Activated T-cell treated with anti-CD3 and anti-CD28 coated beads, Interleukin-2, amount 50 U/mL, for 1 hour (primary cell): ENCODE measurements around the gene FUOM.
A peak's percentile ranks its signal among the peaks of the same experiment; 100 is the strongest.

Source experiments
- DNase-seq: peaks from one replicate; pipeline ENCODE4 v3.0.0-alpha.2; 2020

Gene FUOM

GRCh38 chr10:133366130-133366478, 8.3 kb upstream of the FUOM start:
- no peak for DNase-seq

GRCh38 chr10:133365461-133366129, 7.8 kb upstream of the FUOM start:
- no peak for DNase-seq

- DNase-seq = no peak
These were observed 7.0 kb upstream of the FUOM start for GRCh38 chr10:133364645-133365431.

GRCh38 chr10:133362846-133363245, 5.0 kb upstream of the FUOM start:
- DNase-seq = no peak

GRCh38 chr10:133361773-133362441, 4.1 kb upstream of the FUOM start:
- no peak for DNase-seq

- DNase-seq = no peak
These were observed 3.4 kb upstream of the FUOM start for GRCh38 chr10:133361227-133361626.

GRCh38 chr10:133359972-133360610, 2.3 kb upstream of the FUOM start:
- no peak for DNase-seq

- DNase-seq = peak; percentile 53
These were observed 1.7 kb upstream of the FUOM start for GRCh38 chr10:133359554-133359971.

- DNase-seq = no peak
These were observed 1.1 kb upstream of the FUOM start for GRCh38 chr10:133358925-133359310.

- DNase-seq = no peak
These were observed 524 bp upstream of the FUOM start for GRCh38 chr10:133358162-133358924.

- DNase-seq = no peak
These were observed 1.1 kb downstream of the FUOM start for GRCh38 chr10:133356549-133357284.

GRCh38 chr10:133355991-133356390, 1.8 kb downstream of the FUOM start:
- DNase-seq = no peak

GRCh38 chr10:133355266-133355665, 2.6 kb downstream of the FUOM start:
- DNase-seq = no peak

- DNase-seq = no peak
These were observed 3.1 kb downstream of the FUOM start for GRCh38 chr10:133354672-133355240.

- no peak for DNase-seq
These were observed 3.7 kb downstream of the FUOM start for GRCh38 chr10:133353988-133354605.

- DNase-seq = no peak
These were observed 4.4 kb downstream of the FUOM start for GRCh38 chr10:133353202-133353959.

GRCh38 chr10:133351408-133352318, 6.2 kb downstream of the FUOM start:
- DNase-seq = no peak

- DNase-seq = no peak
These were observed 6.9 kb downstream of the FUOM start for GRCh38 chr10:133350950-133351329.

- no peak for DNase-seq
These were observed 7.4 kb downstream of the FUOM start for GRCh38 chr10:133350283-133350949.
